SK-N-SH (cell line): ENCODE results near the gene TMEM170B. TPM values are rescaled to one million over a fixed set of nuclear protein-coding genes. Genes with fewer than 3 reads are reported as not detected.

Experiments used
- CTCF ChIA-PET: fragments of 300-600, 350-600 bp; formaldehyde crosslinking; extraction: SDS; loops from one replicate; lab custom pipeline; 2021; lab: Yijun Ruan, JAX
- POLR2A ChIA-PET: fragments of 350-600 bp; sonication (Branson Sonifier 250); formaldehyde crosslinking; extraction: SDS; loops from one replicate; lab custom pipeline; 2020; ENCODE audit warnings: antibody characterized with exemption, inconsistent platforms; lab: Yijun Ruan, JAX
- DNase-seq: peaks from one replicate; pipeline ENCODE4 v3.0.0; 2012
- H2AFZ ChIP-seq: fragments of 200-600 bp; sonication (generic); 2 replicates; pipeline ENCODE4 v1.8.1; 2016; ENCODE audit warnings: antibody characterized with exemption, mild to moderate bottlenecking, low read depth
- H3F3A ChIP-seq: fragments of 200-600 bp; sonication (generic); replicated peaks from 2 replicates; pipeline ENCODE3; 2016; ENCODE audit warnings: antibody characterized with exemption, mild to moderate bottlenecking; ENCODE audit not compliant: insufficient read depth
- H3K27ac ChIP-seq, 2 experiments: fragments of 200-500 bp in 1 of 2; fragments of 200-600 bp in 1 of 2; sonication (Bioruptor generic) in 1 of 2; sonication (generic), shearing (Covaris generic) in 1 of 2; 2 replicates each; pipeline versions ENCODE4 v1.5.1 to v1.6.1; 2014 to 2016; ENCODE audit warnings: low read depth in 2 of 2, inconsistent platforms in 1 of 2, low read length in 1 of 2, mild to moderate bottlenecking in 1 of 2, mixed read lengths in 1 of 2
- H3K27me3 ChIP-seq: fragments of 200-600 bp; sonication (generic), shearing (Covaris generic); 2 replicates; pipeline ENCODE4 v1.6.1; 2016; ENCODE audit warnings: mixed run types; ENCODE audit not compliant: insufficient read depth
- H3K36me3 ChIP-seq, 2 experiments: fragments of 200-500 bp in 1 of 2; fragments of 200-600 bp in 1 of 2; sonication (Bioruptor generic) in 1 of 2; sonication (generic) in 1 of 2; replicated peaks in 1 of 2; 2 replicates each; pipeline versions ENCODE3 to v1.5.1; 2014 to 2016; ENCODE audit warnings: low read length in 1 of 2, mild to moderate bottlenecking in 1 of 2; ENCODE audit not compliant: insufficient read depth in 2 of 2, control insufficient read depth in 1 of 2
- H3K4me1 ChIP-seq, 2 experiments: fragments of 200-500 bp in 1 of 2; fragments of 200-600 bp in 1 of 2; sonication (Bioruptor generic) in 1 of 2; sonication (generic), shearing (Covaris generic) in 1 of 2; 2 replicates each; pipeline versions ENCODE4 v1.5.1 to v1.6.1; 2014 to 2016; ENCODE audit warnings: low read depth in 1 of 2, low read length in 1 of 2, mixed run types in 1 of 2; ENCODE audit not compliant: insufficient read depth in 2 of 2, control insufficient read depth in 1 of 2
- H3K4me2 ChIP-seq: fragments of 200-600 bp; sonication (generic), shearing (Covaris generic); 2 replicates; pipeline ENCODE4 v1.6.1; 2017; ENCODE audit warnings: mixed run types
- H3K4me3 ChIP-seq, 2 experiments: fragments of 200-500 bp in 1 of 2; fragments of 200-600 bp in 1 of 2; sonication (Bioruptor generic) in 1 of 2; sonication (generic), shearing (Covaris generic) in 1 of 2; 2 replicates each; pipeline versions ENCODE4 v1.5.1 to v1.8.1; 2014 to 2016; ENCODE audit warnings: low read depth in 2 of 2, inconsistent platforms in 1 of 2, low read length in 1 of 2, mild to moderate bottlenecking in 1 of 2, mixed read lengths in 1 of 2, moderate library complexity in 1 of 2
- H3K79me2 ChIP-seq: fragments of 200-600 bp; sonication (generic); 2 replicates; pipeline ENCODE4 v1.8.1; 2017; ENCODE audit warnings: mild to moderate bottlenecking; ENCODE audit not compliant: insufficient read depth
- H3K9ac ChIP-seq: fragments of 200-600 bp; sonication (generic); 2 replicates; pipeline ENCODE4 v1.6.1; 2017; ENCODE audit warnings: mixed run types
- H3K9me2 ChIP-seq: fragments of 200-600 bp; sonication (generic); 2 replicates; pipeline ENCODE4 v1.6.1; 2017; ENCODE audit warnings: mixed run types
- H3K9me3 ChIP-seq: fragments of 200-600 bp; sonication (generic); 2 replicates; pipeline ENCODE4 v1.6.1; 2017; ENCODE audit warnings: mixed run types, mild to moderate bottlenecking, moderate library complexity
- H4K20me1 ChIP-seq: fragments of 200-600 bp; sonication (generic); 2 replicates; pipeline ENCODE4 v1.6.1; 2017; ENCODE audit warnings: mild to moderate bottlenecking, mixed run types; ENCODE audit not compliant: insufficient read depth
- EP300 ChIP-seq, 2 experiments: IDR thresholded peaks; 2 replicates each; pipeline versions ENCODE4 v1.4.0 to v1.6.1; 2012; ENCODE audit warnings: borderline replicate concordance in 1 of 2, low read depth in 1 of 2, low read length in 1 of 2
- EZH2phosphoT487 ChIP-seq: fragments of 200-600 bp; sonication (generic); IDR thresholded peaks from 2 replicates; pipeline ENCODE4 v1.6.1; 2017; ENCODE audit warnings: low read depth, mixed run types, mild to moderate bottlenecking, antibody characterized with exemption, moderate library complexity, borderline replicate concordance
- FOXM1 ChIP-seq: IDR thresholded peaks from 2 replicates; pipeline ENCODE4 v1.4.0; 2012; ENCODE audit warnings: low read depth, mild to moderate bottlenecking
- GABPA ChIP-seq: IDR thresholded peaks from 2 replicates; pipeline ENCODE4 v1.4.0; 2012; ENCODE audit warnings: low read depth, mild to moderate bottlenecking
- GATA2 ChIP-seq: sonication (generic); formaldehyde crosslinking; IDR thresholded peaks from 2 replicates; pipeline ENCODE4 v1.5.0; 2020; ENCODE audit warnings: mild to moderate bottlenecking, missing genetic modification reagents
- MEF2A ChIP-seq: IDR thresholded peaks from 2 replicates; pipeline ENCODE4 v1.4.0; 2012; ENCODE audit warnings: low read depth, borderline replicate concordance
- POLR2AphosphoS5 ChIP-seq: IDR thresholded peaks from 2 replicates; pipeline ENCODE4 v1.6.1; 2012; ENCODE audit warnings: low read depth, low read length
- RAD21 ChIP-seq: IDR thresholded peaks from 2 replicates; pipeline ENCODE4 v1.6.1; 2012; ENCODE audit warnings: mild to moderate bottlenecking, low read length
- RXRA ChIP-seq: IDR thresholded peaks from 2 replicates; pipeline ENCODE4 v1.4.0; 2012; ENCODE audit warnings: low read depth, mild to moderate bottlenecking, borderline replicate concordance
- TAF1 ChIP-seq: IDR thresholded peaks from 2 replicates; pipeline ENCODE4 v1.6.1; 2012; ENCODE audit warnings: low read depth, mild to moderate bottlenecking, low read length, moderate library complexity, borderline replicate concordance
- TCF12 ChIP-seq: IDR thresholded peaks from 2 replicates; pipeline ENCODE4 v1.4.0; 2012
- TEAD4 ChIP-seq: IDR thresholded peaks from 2 replicates; pipeline ENCODE4 v1.4.0; 2012; ENCODE audit warnings: mild to moderate bottlenecking, borderline replicate concordance; ENCODE audit not compliant: insufficient read depth
- YY1 ChIP-seq: IDR thresholded peaks from 2 replicates; pipeline ENCODE4 v1.4.0; 2012; ENCODE audit warnings: low read depth, mild to moderate bottlenecking
- WGBS: methylation state at CpG from one replicate; pipeline ENCODE4 v1.1.6; 2017; ENCODE audit warnings: low lambda C conversion rate; 5-methylcytosine and 5-hydroxymethylcytosine counted together
- polyA plus RNA-seq, 3 experiments: library from polyadenylated mRNA; depleted of rRNA; stranded (reverse); fragments of >200 nt; gene quantifications; 2 replicates each; pipeline ENCODE4 v1.2.3, GENCODE V29; 2012
- TF ChIP-seq, protein P1 (sequence below): IDR thresholded peaks from 2 replicates; pipeline ENCODE4 v1.4.0; 2012; ENCODE audit warnings: low read depth, borderline replicate concordance
- TF ChIP-seq, protein P2 (sequence below): IDR thresholded peaks from 2 replicates; pipeline ENCODE4 v1.4.0; 2012; ENCODE audit warnings: low read depth, borderline replicate concordance
- TF ChIP-seq, protein P3 (sequence below): IDR thresholded peaks from 2 replicates; pipeline ENCODE4; 2012
- TF ChIP-seq, protein P4 (sequence below): IDR thresholded peaks from 2 replicates; pipeline ENCODE4 v1.4.0; 2012; ENCODE audit warnings: low read depth
- TF ChIP-seq, protein P5 (sequence below): fragments of 150-350 bp; IDR thresholded peaks from 2 replicates; pipeline ENCODE4 v1.6.1; 2017; ENCODE audit warnings: antibody characterized with exemption, low read length, low read depth, borderline replicate concordance

Gene TMEM170B
- polyA plus RNA-seq, 1 of the 3 experiments (the other 2 are of a cell fraction): 0.44 TPM

DNA sequence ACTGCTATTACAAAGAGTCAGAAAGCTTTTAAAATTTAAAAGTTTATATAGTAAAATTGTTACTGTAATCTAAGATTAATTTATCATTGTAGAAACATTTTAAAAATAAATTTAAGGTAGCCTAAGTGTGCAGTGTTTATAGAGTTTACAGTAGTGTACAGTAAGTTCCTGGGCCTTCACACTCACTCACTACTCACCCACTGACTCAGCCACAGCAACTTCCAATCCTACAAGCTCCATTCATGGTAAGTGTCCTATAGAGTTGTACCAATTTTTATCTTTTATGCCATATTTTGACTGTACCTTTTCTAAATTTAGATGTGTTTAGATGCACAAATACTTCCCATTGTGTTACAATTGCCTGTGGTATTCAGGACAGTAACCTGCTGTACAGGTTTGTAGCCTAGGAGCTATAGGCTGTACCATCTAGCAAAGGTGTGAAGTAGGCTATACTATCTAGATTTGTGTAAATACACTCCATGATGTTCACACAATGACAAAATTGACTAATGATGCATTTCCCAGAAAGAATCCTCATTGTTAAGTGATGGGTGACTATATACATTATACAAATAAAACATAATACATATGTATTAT, 10.2 kb upstream of the TMEM170B start:
- Histone ChIP-seq H3K4me2 (no peak overlapping the region), H3K79me2 (no peaks in the 10 kb centered on the region), H3K9me2 (no peaks in the 10 kb centered on the region), H3K27ac (no peak overlapping the region), H2AFZ (no peak overlapping the region), H3K36me3 (no peaks in the 10 kb centered on the region), H3K9me3 (no peaks in the 10 kb centered on the region), H3K4me1 (no peaks in the 10 kb centered on the region; a peak in 1 of 4 replicates), H4K20me1 (no peaks in the 10 kb centered on the region), H3K9ac (no peak overlapping the region), H3K4me3 (no peak overlapping the region), H3K27me3 (no peaks in the 10 kb centered on the region), H3F3A (no peaks in the 10 kb centered on the region)
- POLR2A ChIA-PET: no interaction called here
- no peak for DNase-seq
- TF ChIP-seq RXRA: no peak
- no peak for TF ChIP-seq EZH2phosphoT487
- TF ChIP-seq TCF12: no peak
- no peak for TF ChIP-seq RAD21
- TF ChIP-seq, protein P1, sequence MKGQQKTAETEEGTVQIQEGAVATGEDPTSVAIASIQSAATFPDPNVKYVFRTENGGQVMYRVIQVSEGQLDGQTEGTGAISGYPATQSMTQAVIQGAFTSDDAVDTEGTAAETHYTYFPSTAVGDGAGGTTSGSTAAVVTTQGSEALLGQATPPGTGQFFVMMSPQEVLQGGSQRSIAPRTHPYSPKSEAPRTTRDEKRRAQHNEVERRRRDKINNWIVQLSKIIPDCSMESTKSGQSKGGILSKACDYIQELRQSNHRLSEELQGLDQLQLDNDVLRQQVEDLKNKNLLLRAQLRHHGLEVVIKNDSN: no peak
- TF ChIP-seq, protein P2, sequence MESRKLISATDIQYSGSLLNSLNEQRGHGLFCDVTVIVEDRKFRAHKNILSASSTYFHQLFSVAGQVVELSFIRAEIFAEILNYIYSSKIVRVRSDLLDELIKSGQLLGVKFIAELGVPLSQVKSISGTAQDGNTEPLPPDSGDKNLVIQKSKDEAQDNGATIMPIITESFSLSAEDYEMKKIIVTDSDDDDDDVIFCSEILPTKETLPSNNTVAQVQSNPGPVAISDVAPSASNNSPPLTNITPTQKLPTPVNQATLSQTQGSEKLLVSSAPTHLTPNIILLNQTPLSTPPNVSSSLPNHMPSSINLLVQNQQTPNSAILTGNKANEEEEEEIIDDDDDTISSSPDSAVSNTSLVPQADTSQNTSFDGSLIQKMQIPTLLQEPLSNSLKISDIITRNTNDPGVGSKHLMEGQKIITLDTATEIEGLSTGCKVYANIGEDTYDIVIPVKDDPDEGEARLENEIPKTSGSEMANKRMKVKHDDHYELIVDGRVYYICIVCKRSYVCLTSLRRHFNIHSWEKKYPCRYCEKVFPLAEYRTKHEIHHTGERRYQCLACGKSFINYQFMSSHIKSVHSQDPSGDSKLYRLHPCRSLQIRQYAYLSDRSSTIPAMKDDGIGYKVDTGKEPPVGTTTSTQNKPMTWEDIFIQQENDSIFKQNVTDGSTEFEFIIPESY: no peak
- no peak for TF ChIP-seq MEF2A
- TF ChIP-seq, protein P3, sequence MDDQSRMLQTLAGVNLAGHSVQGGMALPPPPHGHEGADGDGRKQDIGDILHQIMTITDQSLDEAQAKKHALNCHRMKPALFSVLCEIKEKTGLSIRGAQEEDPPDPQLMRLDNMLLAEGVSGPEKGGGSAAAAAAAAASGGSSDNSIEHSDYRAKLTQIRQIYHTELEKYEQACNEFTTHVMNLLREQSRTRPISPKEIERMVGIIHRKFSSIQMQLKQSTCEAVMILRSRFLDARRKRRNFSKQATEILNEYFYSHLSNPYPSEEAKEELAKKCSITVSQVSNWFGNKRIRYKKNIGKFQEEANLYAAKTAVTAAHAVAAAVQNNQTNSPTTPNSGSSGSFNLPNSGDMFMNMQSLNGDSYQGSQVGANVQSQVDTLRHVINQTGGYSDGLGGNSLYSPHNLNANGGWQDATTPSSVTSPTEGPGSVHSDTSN: no peak
- CTCF ChIA-PET: interaction anchor here (0.9 kb wide), 2 partner anchors 48 to 434 kb away, joined by 3 read pairs; partner anchors contain the start of gene SMIM13

DNA sequence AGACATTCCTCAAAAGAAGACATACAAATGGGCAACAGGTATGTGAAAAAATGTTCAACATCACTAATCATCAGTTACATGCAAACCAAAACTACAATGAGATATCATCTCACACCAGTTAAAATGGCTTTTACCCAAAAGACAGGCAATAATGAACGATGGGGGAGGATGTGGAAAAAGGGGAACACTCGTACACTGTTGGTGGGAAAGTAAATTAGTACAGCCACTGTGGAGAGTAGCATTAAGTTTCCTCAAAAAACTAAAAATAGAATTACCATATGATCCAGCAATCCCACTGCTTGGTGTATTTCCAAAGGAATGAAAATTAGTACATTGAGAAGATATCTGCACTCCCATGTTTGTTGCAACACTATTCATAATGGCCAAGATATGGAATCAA, 8.6 kb upstream of the TMEM170B start:
- Histone ChIP-seq H3K4me1 (no peaks in the 10 kb centered on the region; a peak in 1 of 4 replicates), H3F3A (no peaks in the 10 kb centered on the region), H3K4me3 (no peak overlapping the region), H3K27me3 (no peaks in the 10 kb centered on the region), H4K20me1 (no peaks in the 10 kb centered on the region), H2AFZ (no peak overlapping the region), H3K36me3 (no peaks in the 10 kb centered on the region), H3K9me3 (no peaks in the 10 kb centered on the region), H3K79me2 (no peaks in the 10 kb centered on the region), H3K4me2 (no peak overlapping the region), H3K9me2 (no peaks in the 10 kb centered on the region), H3K9ac (no peak overlapping the region), H3K27ac (no peak overlapping the region)
- no peak for DNase-seq
- POLR2A ChIA-PET: no interaction called here
- CTCF ChIA-PET: interaction anchor here (1.2 kb wide), 1 partner anchor 13 kb away, joined by 3 read pairs; no protein-coding TSS in a partner anchor
- 40% methylated on average over 2 of the region's 2 CpGs for whole genome bisulfite sequencing
- TF ChIP-seq, protein P4, sequence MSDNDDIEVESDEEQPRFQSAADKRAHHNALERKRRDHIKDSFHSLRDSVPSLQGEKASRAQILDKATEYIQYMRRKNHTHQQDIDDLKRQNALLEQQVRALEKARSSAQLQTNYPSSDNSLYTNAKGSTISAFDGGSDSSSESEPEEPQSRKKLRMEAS: no peak
- TF ChIP-seq EP300 (IDR thresholded peaks at IDR 0.05; ENCODE audit: borderline replicate concordance in 1 of 2, low read depth in 1 of 2, low read length in 1 of 2) (no peak), GATA2 (CRISPR knock-in tag) (no peak), GABPA (no peak), FOXM1 (no peak), MEF2A (no peak), TCF12 (no peak), TAF1 (no peak), RXRA (no peak), POLR2AphosphoS5 (no peak), YY1 (no peak), TEAD4 (no peak)
- TF ChIP-seq, protein P3: no peak
- TF ChIP-seq, protein P1: no peak
- TF ChIP-seq, protein P5, sequence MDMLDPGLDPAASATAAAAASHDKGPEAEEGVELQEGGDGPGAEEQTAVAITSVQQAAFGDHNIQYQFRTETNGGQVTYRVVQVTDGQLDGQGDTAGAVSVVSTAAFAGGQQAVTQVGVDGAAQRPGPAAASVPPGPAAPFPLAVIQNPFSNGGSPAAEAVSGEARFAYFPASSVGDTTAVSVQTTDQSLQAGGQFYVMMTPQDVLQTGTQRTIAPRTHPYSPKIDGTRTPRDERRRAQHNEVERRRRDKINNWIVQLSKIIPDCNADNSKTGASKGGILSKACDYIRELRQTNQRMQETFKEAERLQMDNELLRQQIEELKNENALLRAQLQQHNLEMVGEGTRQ: no peak
